ENCODE data around the gene HSFX2. TPM values are rescaled to one million over a fixed set of nuclear protein-coding genes. Genes with fewer than 3 reads are reported as not detected.

Gene HSFX2
- total RNA-seq, 1 donor from 2014 or later: 0.40 TPM

Other genes with a start within 250 kb of the HSFX2 start
- gene IDS, start 90.0 kb downstream of the HSFX2 start, total RNA-seq: 13.7 and 24.2 TPM in 2 replicates
- gene EOLA1, start 54.3 kb downstream of the HSFX2 start, total RNA-seq: 10.0 and 13.3 TPM in 2 replicates
- gene HSFX3, start 45.4 kb downstream of the HSFX2 start, total RNA-seq: not detected in 2 replicates
- gene MAGEA9B, start 7.9 kb downstream of the HSFX2 start, total RNA-seq: not detected in 2 replicates
- 12.7 and 16.8 TPM in 2 replicates for gene TMEM185A, start 36.5 kb upstream of the HSFX2 start, total RNA-seq
- gene MAGEA11, start 116.7 kb upstream of the HSFX2 start, total RNA-seq: under 0.01 TPM in 1 of 2 replicates, not detected in the other
- 0.20 and 0.22 TPM in 2 replicates for gene HSFX1, start 178.8 kb upstream of the HSFX2 start, total RNA-seq
- not detected in 2 replicates for gene MAGEA9, start 186.6 kb upstream of the HSFX2 start, total RNA-seq

Measured in lung microvascular endothelial cell (primary cell).